Activated T-cell treated with anti-CD3 and anti-CD28 coated beads for 4 hours (primary cell): ENCODE measurements around the gene GPSM1.
"Not testable (repeated sequence)": the region's sequence is repeated elsewhere in the genome, so short reads cannot be mapped to it uniquely, and the experiment has no call there.

Experiments used
- DNase-seq: peaks from one replicate; pipeline ENCODE4 v3.0.0-alpha.2; 2020

Gene GPSM1

DNA sequence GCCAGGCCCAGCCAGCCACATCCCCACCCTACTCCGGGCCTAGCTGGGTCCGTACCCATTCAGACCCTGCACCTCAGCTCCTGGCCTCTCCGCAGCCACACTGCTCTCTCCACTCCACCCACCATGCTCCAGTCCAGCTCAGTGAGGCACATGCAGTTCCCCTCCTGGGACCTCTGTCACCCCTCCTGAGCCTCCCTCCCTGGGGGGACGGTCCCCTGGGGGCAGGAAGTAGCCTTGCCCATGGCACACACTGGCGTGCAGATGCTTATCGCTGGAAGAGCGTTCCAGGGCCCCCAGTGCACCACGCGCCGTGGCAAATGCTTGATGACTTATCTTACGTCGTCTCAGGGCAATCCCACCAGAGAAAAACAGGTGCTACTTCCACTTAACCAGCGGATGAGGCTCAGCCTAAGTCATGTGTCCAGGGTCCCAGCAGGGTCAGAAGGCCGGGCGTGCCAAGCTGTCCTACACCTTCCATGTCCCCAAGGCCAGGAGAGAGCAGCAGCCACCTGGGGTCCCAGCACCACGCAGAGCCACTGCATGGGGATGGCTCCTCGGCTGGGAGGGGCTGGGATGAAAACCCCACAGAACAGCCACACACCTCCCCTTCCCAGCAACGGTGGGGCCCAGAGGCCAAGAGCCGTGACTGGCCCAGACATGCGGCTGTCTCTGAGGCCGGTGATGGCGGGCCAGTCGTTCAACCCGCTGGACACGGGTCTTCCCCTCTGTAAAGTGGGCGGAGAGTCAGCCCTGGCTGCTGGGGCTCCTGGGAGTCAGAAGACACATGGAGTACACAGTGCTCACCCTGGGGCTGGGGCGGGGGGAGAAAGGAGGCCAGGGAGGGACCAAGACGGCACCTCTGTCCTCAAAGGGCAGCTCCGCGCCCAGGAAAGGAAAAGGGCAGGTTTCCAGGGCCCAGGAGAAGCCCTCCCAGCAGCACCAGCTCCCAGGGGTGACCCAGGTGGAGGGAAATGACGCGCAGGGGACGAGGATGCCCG is 20.8 kb upstream of the GPSM1 start:
- no peak for DNase-seq

DNA sequence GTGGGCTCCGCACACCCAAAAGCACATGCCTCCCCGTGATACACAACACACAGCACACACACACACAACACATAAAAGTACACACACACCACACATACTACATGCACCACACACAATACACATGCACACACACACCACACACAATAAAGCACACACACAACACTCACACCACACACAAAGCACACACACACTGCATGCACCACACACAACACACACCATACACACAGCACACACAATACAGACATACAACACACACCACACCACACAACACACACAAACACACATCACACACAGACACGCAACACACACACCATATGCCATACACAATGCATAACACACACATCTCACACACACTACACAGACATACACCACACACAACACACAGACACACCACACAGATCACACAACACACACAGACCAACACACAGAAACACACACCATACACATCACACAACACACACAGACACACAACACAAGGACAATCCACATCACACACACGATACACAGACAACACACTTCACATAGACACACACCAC is 20.1 kb upstream of the GPSM1 start:
- DNase-seq, result no peak

DNA sequence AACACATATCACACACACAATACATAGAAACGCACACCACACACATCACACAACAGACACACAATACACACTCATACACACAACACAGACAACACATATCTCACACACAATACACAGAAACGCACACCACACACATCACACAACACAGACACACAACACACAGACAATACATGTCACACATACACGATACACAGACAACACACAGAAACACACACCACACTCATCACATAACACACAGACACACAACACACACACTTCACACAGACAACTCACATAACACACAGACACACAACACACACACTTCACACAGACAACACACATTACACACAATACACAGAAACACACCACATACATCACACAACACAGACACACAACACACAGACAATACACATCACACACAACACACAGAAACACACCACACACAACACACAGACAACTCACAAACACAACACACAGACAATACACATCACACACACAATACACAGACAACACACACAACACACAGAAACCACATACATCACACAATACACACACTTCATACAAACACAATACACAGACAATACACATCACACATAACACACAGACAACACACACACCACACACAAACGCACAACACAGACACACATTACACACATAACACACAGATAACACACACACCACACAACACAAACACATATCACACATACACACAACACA is 19.2 kb upstream of the GPSM1 start:
- DNase-seq, result no peak

DNA sequence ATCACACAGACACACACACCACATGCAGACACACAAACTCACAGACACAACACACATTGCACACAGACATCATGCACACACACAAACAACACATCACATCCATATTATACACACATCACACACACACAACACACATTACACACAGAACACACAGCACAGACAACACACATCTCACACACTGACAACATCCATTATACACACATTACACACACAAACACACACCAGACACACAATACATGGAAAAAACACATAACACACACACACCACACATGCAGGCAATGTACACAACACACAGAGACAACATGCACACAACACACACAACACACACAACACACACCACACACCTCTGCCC is 18.7 kb upstream of the GPSM1 start:
- no peak for DNase-seq

DNA sequence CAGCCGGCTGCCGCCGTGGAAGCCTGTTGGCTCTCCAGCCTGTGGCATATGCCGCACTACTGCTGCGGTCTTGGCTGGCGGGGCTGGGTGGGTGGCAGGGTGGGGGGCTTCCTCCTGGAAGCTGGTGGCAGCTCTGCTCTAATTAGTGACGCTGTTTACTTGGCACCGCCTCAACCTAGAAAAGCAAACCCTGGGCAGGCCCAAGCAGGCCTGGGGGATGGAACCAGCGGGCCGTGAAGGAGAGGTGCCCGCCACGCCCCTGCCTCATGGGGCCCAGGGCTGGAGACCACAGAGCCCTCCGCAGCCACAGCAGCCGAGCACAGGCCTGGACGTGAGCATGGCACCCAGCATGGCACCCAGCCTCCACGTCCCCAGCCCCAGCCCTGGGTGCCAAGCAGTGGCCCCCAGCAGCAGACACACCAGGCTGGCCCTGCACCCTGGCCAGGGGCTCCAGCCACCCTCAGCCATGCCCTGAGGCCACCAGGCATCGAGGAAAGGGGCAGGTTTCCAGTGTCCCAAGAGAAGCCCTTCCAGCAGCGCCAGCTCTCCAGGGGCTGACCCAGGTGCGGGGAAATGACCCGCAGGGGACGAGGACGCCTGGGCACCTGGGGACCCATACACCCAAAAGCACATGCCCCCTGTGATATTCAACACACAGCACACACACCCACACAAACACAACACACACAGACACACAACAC is 18.1 kb upstream of the GPSM1 start:
- no peak for DNase-seq

DNA sequence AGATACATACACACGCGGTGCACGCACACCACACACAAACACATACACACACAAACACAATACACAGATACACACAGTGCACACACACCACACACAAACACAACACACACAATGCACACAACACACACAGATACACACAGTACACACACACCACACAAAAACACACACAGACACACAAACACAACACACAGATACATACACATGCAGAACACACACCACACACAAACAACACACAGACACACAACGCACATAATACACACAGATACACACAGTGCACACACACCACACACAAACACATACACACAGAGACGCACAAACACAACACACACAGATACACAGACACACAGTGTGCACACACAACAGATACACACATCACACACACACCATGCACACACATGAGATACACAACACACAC is 17.5 kb upstream of the GPSM1 start:
- no peak for DNase-seq

DNA sequence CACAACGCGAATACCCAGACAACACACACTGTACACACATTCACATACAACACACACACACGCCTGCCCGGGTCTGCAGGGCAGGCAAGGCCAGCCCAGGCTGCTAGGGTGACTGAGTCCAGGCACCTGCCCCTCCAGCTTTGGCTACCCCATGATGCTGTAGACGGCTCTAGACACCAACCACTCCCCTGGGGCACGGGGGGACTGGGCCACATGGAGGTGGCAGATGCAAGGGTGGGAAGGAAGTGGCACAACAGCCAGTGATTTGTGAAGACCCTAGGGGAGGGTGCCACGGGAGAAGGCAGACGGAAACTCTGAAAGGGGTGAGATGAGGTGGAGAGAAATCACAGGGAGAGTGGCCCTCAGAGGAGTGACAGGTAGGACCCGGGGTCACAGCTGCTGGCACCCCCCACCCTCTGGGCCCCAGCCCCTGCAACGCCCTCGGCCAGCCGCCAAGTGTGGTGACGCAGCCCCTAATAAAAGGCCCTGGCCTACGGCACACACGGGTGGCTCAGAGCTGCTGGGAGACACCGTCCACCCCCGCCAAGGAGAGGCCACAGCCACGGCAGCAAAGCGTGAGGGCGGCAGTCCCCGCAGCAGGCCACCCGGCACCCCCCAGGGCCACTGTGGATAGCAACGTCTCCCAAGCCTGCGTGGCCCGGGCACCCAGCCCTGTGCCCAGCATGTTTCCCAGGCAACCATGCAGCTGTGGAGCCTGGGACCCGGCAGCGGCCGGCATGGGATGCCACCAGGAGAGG is 16.9 kb upstream of the GPSM1 start:
- DNase-seq, result no peak

DNA sequence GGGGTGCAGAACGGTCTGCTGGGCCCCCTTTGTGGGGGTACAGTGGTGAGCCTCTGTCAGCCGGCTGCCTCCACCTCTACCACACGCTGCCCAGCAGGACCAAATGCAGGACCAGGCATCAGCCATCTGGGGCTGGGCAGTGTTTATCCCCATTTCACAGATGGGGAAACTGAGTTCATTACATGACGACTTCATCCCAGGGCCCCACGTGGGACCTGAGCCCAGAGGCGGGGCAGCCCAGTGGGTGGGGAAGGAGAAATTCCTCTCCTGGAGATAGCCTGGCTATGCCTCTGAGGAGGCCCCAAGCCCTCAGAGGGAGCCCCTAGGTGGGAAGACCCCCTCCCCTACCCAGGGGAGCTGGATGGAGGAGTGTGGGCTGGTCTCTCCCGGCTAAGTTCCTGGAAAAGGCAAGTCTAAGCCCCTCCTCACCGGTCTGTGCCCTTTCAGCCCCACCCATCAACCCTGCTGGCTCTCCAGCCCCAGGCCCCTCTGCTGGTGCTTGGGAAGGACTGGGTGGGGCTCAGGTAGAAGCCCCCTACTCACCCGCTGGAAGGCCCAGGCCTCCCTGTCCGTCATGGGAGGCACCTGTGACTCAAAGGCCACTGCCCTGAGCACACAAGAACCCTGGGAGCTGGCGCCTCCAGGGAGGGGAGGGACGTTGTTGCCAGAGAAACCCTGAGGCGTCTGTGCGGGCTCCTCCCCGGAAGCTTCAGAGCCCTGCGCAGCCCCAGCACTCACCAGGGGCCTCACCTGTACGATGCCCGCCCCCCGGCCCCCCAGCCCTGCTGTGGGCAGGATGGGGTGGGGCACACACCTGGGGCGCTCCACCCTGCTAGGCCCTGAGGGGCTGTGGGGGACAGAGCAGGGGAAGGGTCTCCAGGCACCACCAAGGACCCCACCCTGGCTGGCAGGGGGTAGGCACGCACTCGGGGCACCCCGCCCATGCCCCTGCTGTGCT is 16.0 kb upstream of the GPSM1 start:
- no peak for DNase-seq

DNA sequence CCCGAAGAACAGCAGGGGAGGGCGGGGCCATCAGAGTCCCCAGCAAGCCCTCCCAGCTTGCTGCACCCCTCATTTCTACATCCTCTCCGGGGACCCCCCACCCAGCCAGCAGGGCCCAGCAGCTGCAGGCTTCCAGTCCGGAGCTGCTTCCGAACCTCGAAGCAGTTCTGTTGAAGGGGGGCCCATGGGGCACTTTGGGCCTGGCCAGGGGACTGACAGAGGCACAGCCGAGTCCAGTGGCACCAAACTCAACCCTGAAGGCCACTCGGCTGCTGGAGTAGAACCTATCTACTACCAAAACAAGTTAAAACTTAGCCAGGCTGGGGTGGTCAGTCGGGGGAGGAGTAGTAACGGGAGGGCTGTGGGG is 15.3 kb upstream of the GPSM1 start:
- no peak for DNase-seq

DNA sequence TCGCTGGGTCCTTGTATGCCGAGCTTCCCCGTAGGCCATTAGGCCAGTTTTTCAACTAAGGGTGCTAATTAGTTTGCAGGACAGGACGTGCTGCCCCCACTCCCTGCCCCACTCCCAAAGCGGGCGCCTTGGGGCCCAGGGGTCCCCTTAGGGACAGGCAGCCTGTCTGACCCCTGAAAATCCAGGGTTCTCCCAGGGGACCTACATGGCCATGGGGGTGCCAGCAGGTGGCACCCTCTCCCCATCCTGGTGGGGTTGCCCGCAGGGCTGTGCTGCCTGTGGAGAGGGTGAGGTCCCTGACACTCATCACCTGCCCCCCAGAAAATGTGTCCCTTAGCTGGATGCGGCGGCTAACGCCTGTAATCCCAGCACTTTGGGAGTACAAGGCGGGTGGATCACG is 14.9 kb upstream of the GPSM1 start:
- DNase-seq, result peak; percentile 15

DNA sequence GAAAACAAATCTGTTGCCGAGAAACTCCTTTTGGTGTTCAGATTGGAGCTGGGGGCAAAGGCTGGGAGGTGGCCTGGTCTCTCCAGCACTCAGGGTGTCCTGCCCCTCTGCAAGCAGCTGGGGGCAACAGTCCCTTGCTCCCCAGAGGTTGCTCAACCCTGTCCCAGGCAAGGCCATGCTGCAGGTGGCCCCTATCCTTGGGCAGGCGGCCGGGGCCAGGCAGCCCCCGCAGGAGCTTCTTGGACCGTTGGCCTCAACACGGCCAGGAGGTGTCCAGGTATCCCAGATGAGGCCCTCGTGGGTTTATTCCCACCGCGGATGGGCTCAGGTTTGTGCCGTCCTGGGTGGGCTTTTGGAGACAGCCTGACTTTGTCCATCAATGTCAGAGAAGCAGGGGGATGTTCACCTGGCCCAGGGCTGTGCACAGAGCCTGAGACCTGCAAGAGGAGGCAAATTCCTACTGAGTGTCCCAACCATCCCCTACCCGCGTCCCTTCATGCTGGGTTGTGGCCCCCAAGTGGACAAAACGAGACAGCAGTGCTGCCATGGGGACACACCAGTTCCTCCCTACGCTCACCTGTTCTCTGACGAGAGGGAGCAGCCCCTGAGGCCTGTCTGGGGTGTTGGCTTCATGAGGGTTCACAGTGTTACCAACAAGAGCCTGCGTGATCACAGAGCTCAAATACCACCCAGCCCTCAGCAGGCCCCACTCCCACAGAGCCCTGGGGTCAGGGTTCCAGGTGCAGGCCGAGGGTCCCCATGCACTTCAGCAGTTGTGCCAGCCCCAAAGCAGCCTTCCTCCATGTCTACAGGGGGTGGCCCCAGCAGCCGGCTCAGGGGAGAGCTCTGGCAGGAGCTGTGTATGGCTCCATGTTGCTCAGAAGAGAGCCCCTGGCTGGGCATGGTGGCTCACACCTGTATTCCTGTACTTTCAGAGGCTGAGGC is 14.0 kb upstream of the GPSM1 start:
- DNase-seq, result no peak

DNA sequence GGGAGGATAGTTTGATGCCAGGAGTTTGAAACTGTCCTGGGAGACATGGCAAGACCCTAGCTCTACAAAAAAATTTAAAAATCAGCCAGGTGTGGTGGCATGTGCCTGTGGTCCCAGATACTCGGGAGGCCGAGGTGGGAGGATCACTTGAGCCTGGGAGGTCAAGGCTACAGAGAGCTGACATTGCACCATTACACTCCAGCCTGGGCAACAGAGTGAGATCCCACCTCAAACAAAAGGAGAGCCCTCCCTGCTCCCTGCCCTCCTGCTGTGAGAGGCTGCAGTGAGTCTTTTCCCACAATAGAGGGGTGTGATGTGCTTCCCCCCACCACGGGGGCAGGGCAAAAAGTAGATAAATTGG is 13.3 kb upstream of the GPSM1 start:
- DNase-seq, result no peak

DNA sequence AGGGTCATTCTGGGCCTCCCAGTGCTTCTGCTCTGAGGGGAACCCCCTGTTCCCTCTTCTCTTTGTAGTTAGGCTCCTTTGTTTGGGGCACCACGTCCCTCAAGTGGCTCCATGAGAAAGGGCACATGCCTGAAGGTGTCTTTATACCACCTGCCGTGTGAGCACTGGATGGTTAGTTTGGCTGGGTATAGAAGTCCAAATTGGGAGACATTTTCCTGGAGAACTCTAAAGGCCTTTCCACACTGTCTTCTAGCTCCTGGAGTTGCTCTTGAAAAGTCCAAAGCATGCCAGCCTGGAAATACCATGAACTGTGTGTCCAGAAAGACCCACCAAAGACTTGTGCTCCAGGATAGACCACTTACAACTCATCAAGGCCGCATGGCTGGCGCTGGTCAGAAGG is 12.4 kb upstream of the GPSM1 start:
- no peak for DNase-seq

DNA sequence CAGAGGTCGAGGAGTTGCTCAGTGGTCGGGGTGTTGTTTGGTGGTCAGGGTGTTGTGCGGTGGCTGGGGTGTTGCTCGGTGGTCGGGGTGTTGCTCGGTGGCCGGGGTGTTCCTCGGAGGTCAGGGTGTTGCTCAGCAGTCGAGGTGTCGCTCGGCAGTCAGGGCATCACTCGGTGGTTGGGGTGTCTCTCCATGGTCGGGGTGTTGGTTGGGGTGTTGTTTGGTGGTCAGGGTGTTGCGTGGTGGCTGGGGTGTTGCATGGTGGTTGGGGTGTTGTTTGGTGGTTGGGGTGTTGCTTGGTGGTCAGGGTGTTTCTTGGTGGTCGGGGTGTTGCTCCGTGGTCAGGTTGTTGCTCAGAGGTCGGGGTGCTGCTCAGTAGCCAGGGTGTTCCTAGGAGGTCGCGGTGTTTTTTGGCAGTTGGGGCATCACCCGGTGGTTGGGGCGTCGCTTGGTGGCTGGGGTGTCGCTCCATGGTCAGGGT is 11.0 kb upstream of the GPSM1 start:
- no peak for DNase-seq

DNA sequence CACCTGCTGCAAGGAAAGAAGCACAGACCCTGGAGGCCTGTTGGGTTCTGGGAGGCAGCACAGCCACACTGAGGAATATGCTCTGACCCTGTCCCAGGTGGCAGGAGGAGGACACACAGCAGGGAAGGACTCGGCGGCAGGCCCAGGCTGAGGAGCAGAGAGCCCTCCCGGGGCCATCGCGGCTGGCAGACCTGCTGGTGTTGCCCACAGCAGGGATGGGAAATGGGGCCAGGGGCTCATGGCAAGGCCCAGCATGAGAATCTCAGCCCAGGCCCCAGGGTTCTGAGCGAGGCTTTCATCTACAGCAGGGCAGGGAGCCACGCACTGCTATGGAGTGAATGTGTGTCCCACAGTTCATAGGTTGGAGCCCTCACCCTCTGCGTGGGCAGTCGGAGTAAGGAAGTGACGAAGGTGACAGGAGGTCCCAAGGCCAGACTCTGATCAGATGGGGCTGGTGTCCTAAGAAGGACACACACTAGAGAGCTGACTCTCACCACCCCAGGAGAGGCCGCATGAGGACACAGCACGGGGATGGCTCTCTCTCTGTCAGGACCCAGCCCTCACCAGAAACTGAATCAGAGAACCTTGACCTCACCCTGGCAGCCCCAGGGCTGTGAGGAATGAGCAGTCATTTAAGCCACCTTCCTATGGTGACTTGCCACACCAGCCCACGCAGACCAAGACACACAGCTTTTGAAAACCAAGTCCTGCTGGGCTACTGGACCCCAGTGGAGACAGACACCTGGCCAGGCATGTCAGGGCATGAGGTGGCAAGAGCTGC is 10.3 kb upstream of the GPSM1 start:
- no peak for DNase-seq

DNA sequence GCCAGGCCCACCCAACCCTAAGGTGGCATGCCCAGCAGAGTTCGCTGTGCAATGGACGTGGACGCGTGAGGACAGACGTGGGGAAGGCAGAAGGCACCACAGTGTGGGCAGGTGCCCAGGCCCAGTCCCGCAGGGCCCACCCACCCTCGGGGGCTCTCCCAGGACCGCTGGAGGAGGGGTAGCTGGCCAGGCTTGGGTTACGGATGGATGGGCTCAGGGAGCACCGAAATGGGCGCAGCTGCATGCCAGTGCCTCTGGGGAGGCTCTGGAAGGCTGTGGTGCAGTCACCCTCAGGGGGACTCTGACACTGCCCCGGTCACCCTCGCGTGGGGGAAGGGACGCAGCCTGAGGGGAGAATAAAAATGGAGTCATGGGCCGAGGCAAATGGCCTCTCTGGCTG is 9.6 kb upstream of the GPSM1 start:
- no peak for DNase-seq

DNA sequence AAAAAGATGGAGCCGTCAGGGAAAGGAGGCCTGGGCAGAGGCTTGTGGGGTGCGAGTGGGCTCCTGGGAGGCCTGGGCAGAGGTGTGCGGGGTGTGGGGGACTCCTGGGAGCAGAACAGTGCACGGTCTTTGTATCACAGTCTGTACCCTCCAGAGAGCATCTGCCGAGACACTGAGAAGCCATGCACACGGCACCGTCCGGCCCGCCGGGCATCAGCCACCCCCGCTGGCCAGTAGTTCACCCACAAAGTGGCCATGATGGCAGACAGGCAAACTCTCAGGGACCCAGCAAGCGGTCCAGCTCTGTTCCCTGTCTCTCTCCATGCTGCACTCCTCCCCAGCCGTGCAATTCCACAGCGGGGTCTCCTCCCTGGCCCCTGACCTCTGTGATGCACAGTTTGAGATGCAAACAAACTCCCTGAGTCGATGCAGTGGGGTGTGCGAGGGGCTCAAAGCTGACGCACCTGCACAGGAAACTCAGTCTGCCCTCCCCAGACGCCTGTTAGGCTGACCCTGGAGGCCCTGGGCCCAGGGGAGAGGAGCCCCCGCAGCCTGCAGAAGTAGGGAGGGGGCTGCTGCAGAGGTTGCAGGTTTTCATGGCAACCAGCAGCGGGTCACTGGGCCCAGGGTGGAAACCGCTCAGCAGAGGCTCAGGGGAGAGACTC is 9.1 kb upstream of the GPSM1 start:
- DNase-seq, result no peak

DNA sequence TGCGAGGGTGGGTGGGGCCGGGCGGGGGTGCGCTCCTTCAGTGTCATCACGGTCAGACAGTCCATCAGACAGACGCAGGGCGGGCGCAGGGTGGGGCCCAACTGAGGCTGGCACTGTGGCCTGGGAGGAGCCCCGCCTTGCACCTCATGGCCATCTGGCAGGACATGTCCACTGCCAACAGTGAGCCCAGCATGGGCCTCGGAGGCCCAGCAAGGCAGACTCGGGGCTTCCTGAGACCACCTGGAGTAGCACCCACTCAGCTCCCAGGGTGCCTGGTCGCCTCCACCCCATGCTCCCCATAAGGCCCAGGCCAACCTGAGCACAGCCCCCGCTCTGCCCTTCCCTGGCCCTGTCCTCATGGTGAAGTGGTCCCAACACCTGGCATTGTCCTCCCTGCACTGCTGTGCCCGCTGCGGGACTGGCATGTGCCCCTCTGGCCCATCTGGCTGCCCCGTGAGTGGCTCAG is 8.5 kb upstream of the GPSM1 start:
- no peak for DNase-seq

DNA sequence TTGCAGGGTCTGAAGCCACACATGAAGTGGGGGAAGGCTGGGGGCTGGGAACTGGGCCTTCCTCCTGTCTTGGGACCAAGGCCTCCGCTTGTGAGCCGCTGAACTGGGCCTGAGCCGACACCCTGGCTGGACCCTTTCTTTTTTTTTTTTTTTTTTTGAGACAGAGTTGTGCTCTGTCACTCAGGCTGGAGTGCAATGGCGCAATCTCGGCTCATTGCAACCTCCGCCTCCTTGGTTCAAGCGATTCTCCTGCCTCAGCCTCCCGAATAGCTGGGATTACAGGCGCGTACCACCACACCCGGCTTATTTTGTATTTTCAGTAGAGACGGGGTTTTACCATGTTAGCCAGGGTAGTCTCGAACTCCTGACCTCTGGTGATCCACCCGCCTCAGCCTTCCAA is 8.1 kb upstream of the GPSM1 start:
- DNase-seq, result not testable (repeated sequence)
